Spinal cord (tissue), 10 donors: ENCODE measurements around the gene SAE1. TPM values are rescaled to one million over a fixed set of nuclear protein-coding genes. Genes with fewer than 3 reads are reported as not detected.
"Not testable (repeated sequence)": the region's sequence is repeated elsewhere in the genome, so short reads cannot be mapped to it uniquely, and the experiment has no call there.

Source experiments
- DNase-seq, 6 donors: peaks; one replicate each; pipeline versions ENCODE4 v3.0.0 to v3.0.0-alpha.2; 2013 to 2015; ENCODE audit warnings: low spot score in 6 of 6, low read depth in 4 of 6
- H3K27ac ChIP-seq: one replicate; pipeline ENCODE4 v1.5.1; 2013; ENCODE audit warnings: low read depth, low read length, control low read depth
- H3K27me3 ChIP-seq: one replicate; pipeline ENCODE4 v1.6.1; 2013; ENCODE audit warnings: low read length; ENCODE audit not compliant: control insufficient read depth, insufficient read depth
- H3K36me3 ChIP-seq: one replicate; pipeline ENCODE4 v1.6.1; 2013; ENCODE audit warnings: low read length; ENCODE audit not compliant: control insufficient read depth, insufficient read depth
- H3K4me1 ChIP-seq: one replicate; pipeline ENCODE4 v1.6.1; 2013; ENCODE audit warnings: low read length; ENCODE audit not compliant: control insufficient read depth, insufficient read depth
- H3K4me3 ChIP-seq: one replicate; pipeline ENCODE4 v1.5.1; 2013; ENCODE audit warnings: low read depth, low read length, control low read depth
- H3K9me3 ChIP-seq: one replicate; pipeline ENCODE4 v1.6.1; 2013; ENCODE audit warnings: low read length; ENCODE audit not compliant: control insufficient read depth, insufficient read depth
- whole genome bisulfite sequencing: methylation state at CpG from one replicate; pipeline ENCODE4 v1.1.5; 2013; ENCODE audit warnings: missing lambda C conversion rate; ENCODE audit not compliant: insufficient coverage; 5-methylcytosine and 5-hydroxymethylcytosine counted together
- polyA plus RNA-seq, 2 donors: library from polyadenylated mRNA; unstranded; fragments of 120-200 nt; gene quantifications; one replicate each; pipeline ENCODE4 v1.2.1, GENCODE V29; 2013; ENCODE audit not compliant: insufficient read length in 2 of 2
- total RNA-seq, 2 donors: library from RNA; depleted of rRNA in 1 of 2; stranded (reverse); fragments of 120-200 nt in 1 of 2; fragments of >200 nt in 1 of 2; gene quantifications; one replicate each; pipeline versions ENCODE4 v1.2.3 to v1.2.4, GENCODE V29; 2013 to 2014
- donor health status: healthy.

SAE1 gene
- total and polyA plus RNA-seq, 4 donors, result 89.8 to 121 (median 106) TPM

DNA sequence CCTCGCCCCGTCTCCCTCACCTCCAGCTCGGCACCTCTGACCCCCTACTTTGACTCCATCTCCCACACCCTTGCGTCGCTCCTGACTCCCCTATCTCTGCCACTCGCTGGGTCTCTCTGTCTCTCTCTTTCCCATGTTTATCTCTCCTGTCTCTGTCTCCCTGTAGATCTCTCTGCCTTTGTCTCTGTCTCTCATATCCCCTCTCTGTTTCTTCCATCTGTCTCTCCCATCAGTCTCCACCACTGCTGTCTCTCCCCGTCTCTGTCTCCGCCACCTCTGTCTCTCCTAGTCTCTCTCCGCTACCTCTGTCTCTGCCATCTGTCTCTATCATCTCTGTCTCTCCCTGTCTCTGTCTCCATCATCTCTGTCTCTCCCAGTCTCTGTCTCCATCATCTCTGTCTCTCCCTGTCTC is 112.7 kb downstream of the SAE1 start:
- DNase-seq, result no peak
- no peaks in the 10 kb centered on the region for H3K36me3 ChIP-seq
- 18% methylated on average over 9 of the region's 9 CpGs for WGBS
- H3K4me1 ChIP-seq, result peaks cover 51% of the 10 kb centered on the region
- no peaks in the 10 kb centered on the region for H3K9me3 ChIP-seq
- peaks cover 3% of the 10 kb centered on the region for H3K27me3 ChIP-seq
- H3K4me3 ChIP-seq, result peak overlapping the region; percentile 16
- H3K27ac ChIP-seq, result no peak overlapping the region

GRCh38 chr19:47243776-47244547 is 113.3 kb downstream of the SAE1 start:
- Histone ChIP-seq H3K4me3 (peak overlapping the region; percentile 45), H3K27ac (peak overlapping the region; percentile 75), H3K9me3 (no peaks in the 10 kb centered on the region), H3K27me3 (peaks cover 3% of the 10 kb centered on the region), H3K36me3 (no peaks in the 10 kb centered on the region), H3K4me1 (peaks cover 47% of the 10 kb centered on the region)
- under 1% methylated on average over 43 of the region's 46 CpGs for WGBS
- DNase-seq, result peak in 2 of 6 donors; percentile 92

- whole genome bisulfite sequencing, result 55% methylated on average over 14 of the region's 25 CpGs
- Histone ChIP-seq H3K4me1 (peaks cover 23% of the 10 kb centered on the region), H3K27ac (no peak overlapping the region), H3K9me3 (no peaks in the 10 kb centered on the region), H3K36me3 (no peaks in the 10 kb centered on the region), H3K27me3 (no peaks in the 10 kb centered on the region), H3K4me3 (no peak overlapping the region)
- DNase-seq, result peak in 2 of 6 donors; percentile 85 to 88
These were observed 116.8 kb downstream of the SAE1 start for GRCh38 chr19:47247308-47247990.

- H3K4me1 ChIP-seq, result peaks cover 21% of the 10 kb centered on the region
- not testable (repeated sequence) for H3K36me3 ChIP-seq, DNase-seq, H3K9me3 ChIP-seq, H3K27me3 ChIP-seq, H3K27ac ChIP-seq, H3K4me3 ChIP-seq
- WGBS, result 100% methylated on average over 1 of the region's 8 CpGs
These were observed 122.4 kb downstream of the SAE1 start for GRCh38 chr19:47253016-47253415.

DNA sequence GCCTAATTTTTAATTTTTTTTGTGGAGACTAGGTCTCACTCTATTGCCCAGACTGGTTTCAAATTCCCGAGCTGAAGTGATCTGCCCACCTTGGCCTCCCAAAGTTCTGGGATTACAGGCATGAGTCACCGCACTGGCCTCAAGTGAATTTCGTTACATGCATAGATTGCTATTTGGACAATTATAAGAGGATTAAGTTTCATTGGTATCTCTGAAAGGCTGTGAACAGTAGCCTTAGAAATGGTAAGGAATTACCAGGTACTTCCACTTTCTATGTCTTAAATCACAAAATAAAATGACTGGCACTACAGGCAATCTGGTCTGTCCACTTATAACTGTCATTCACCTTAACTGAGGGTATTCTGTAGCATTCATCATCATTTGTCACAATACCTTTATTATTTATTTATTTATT is 122.8 kb downstream of the SAE1 start:
- no peak for DNase-seq
- Histone ChIP-seq H3K36me3 (peaks cover 2% of the 10 kb centered on the region), H3K27ac (no peak overlapping the region), H3K9me3 (no peaks in the 10 kb centered on the region), H3K4me3 (no peak overlapping the region), H3K27me3 (no peaks in the 10 kb centered on the region), H3K4me1 (peaks cover 26% of the 10 kb centered on the region)
- WGBS, result 75% methylated on average over 1 of the region's 3 CpGs

GRCh38 chr19:47253970-47254369 is 123.3 kb downstream of the SAE1 start:
- Histone ChIP-seq H3K4me1 (peaks cover 27% of the 10 kb centered on the region), H3K9me3 (no peaks in the 10 kb centered on the region), H3K27ac (no peak overlapping the region), H3K27me3 (no peaks in the 10 kb centered on the region), H3K36me3 (peaks cover 7% of the 10 kb centered on the region), H3K4me3 (no peak overlapping the region)
- no peak for DNase-seq
- 100% methylated on average over 1 of the region's 5 CpGs for WGBS

DNA sequence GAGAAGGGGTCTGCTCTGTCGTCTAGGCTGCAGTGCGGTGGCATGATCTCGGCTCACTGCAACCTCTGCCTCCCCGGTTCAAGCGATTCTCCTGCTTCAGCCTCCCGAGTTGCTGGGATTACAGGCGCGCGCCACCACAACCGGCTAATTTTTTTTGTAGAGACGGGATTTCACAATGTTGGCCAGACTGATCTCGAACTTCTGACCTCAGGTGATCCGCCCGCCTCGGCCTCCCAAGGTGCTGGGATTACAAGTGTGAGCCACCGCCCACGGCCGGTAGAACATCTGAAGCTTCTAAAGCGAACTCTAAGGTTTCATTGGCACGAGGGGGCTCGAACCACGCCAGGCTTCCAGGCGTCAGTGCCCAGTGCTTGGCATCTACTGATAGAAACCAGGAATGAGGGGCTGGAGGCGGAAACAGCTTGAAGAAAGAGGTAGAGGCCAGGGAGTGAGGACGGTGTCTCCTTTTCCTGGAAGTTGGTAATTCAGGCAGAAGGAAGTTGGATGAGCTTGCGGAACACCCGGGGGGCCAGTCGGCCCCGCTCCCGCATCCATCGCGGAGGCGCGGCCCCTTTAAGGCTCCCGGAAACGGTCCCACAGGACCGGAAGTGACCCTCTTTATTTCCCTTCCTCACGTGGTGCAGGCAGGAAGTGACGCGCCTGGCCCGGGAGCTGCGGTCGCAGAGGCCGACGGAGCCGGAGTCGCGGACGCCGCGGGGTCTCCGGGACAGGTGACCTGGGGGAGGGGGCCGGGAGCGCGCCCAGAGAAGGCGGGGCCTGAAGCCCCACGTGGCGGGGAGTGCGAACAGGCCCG is 125.5 kb downstream of the SAE1 start, which contains the start of gene CCDC9:
Gene CCDC9 (plus strand): TSS at position 647 of the 814 bp plus-strand sequence. CDS start 1,876 bp downstream, outside the sequence.
- Histone ChIP-seq H3K27me3 (no peaks in the 10 kb centered on the region), H3K4me1 (peaks cover 27% of the 10 kb centered on the region), H3K36me3 (peaks cover 28% of the 10 kb centered on the region), H3K4me3 (peak within 1 kb of the TSS; percentile 90), H3K9me3 (no peaks in the 10 kb centered on the region), H3K27ac (peak within 1 kb of the TSS; percentile 98)
- DNase-seq, result peak in 5 of 6 donors; percentile 91 to 99 (median 94)
- WGBS, result 15% methylated on average over 54 of the region's 60 CpGs

- peak; percentile 84 to 99 (median 94) for DNase-seq
- WGBS, result under 1% methylated on average over 51 of the region's 52 CpGs
- Histone ChIP-seq H3K4me3 (peak overlapping the region; percentile 90), H3K27me3 (no peaks in the 10 kb centered on the region), H3K36me3 (peaks cover 32% of the 10 kb centered on the region), H3K27ac (peak overlapping the region; percentile 98), H3K9me3 (no peaks in the 10 kb centered on the region), H3K4me1 (peaks cover 27% of the 10 kb centered on the region)
These were observed 126.2 kb downstream of the SAE1 start for GRCh38 chr19:47256693-47257410.
